ENCODE measurements around the gene NBPF4. TPM values are rescaled to one million over a fixed set of nuclear protein-coding genes. Genes with fewer than 3 reads are reported as not detected.

NBPF4 gene
- total and polyA plus RNA-seq, 4 donors, result 0.01 TPM; not detected in 3

GRCh38 chr1:108201687-108202086, 42.2 kb downstream of the NBPF4 start:
- ATAC-seq (ENCODE audit: insufficient read depth, low FRiP score), result no peak
- Histone ChIP-seq H3K36me3 (ENCODE audit: control insufficient read depth in 4 of 4, insufficient read depth in 4 of 4, low read length in 4 of 4) (peaks cover 0 to 9% (median 5%) of the 10 kb centered on the region in 4 donors), H3K27ac (ENCODE audit: low read depth in 1 of 2, low read length in 1 of 2) (no peak overlapping the region), H3K4me3 (no peak overlapping the region), H3K27me3 (ENCODE audit: control insufficient read depth in 3 of 3, insufficient read depth in 3 of 3, low read length in 2 of 3) (no peaks in the 10 kb centered on the region), H3K4me1 (ENCODE audit: control insufficient read depth in 5 of 5, insufficient read depth in 5 of 5, low read length in 5 of 5) (peaks cover 0 to 41% (median 12%) of the 10 kb centered on the region in 5 donors), H3K9me3 (ENCODE audit: control insufficient read depth in 4 of 4, insufficient read depth in 3 of 4, low read length in 3 of 4) (no peaks in the 10 kb centered on the region), H3K9ac (ENCODE audit: insufficient read depth in 1 of 2, low read length in 2 of 2) (no peak overlapping the region)
- no peak for TF ChIP-seq CTCF (IDR thresholded peaks at IDR 0.05; ENCODE audit: control extremely low read depth, extremely low read depth)
- WGBS, 2 donors, result 83 to 88% methylated on average over 5 of the region's 5 CpGs
- no peak for DNase-seq

- H3K4me3 ChIP-seq, result peak overlapping the region; percentile 99
- H3K27me3 ChIP-seq (ENCODE audit: control insufficient read depth in 3 of 3, insufficient read depth in 3 of 3, low read length in 2 of 3), result no peaks in the 10 kb centered on the region
- H3K27ac ChIP-seq (ENCODE audit: low read depth in 1 of 2, low read length in 1 of 2), result peak overlapping the region; percentile 86 to 95
- H3K9me3 ChIP-seq (ENCODE audit: control insufficient read depth in 4 of 4, insufficient read depth in 3 of 4, low read length in 3 of 4), result no peaks in the 10 kb centered on the region
- DNase-seq, result peak in 2 of 3 donors; percentile 35 to 76
- H3K4me1 ChIP-seq (ENCODE audit: control insufficient read depth in 5 of 5, insufficient read depth in 5 of 5, low read length in 5 of 5), result peaks cover 0 to 41% (median 12%) of the 10 kb centered on the region in 5 donors
- peak; percentile 3 for TF ChIP-seq CTCF (IDR thresholded peaks at IDR 0.05; ENCODE audit: control extremely low read depth, extremely low read depth)
- WGBS, 2 donors, result 0 to 2% methylated on average over 10 of the region's 10 CpGs
- peaks cover 0 to 15% (median 10%) of the 10 kb centered on the region in 4 donors for H3K36me3 ChIP-seq (ENCODE audit: control insufficient read depth in 4 of 4, insufficient read depth in 4 of 4, low read length in 4 of 4)
- peak overlapping the region in 1 of 2 donors; percentile 76 for H3K9ac ChIP-seq (ENCODE audit: insufficient read depth in 1 of 2, low read length in 2 of 2)
- ATAC-seq (ENCODE audit: insufficient read depth, low FRiP score), result peak; percentile 70
Observed at GRCh38 chr1:108200687-108201051, 43.2 kb downstream of the NBPF4 start.

- DNase-seq (peak; percentile 91 to 95 (median 92)), ATAC-seq (ENCODE audit: insufficient read depth, low FRiP score) (peak; percentile 96)
- Histone ChIP-seq H3K9me3 (ENCODE audit: control insufficient read depth in 4 of 4, insufficient read depth in 3 of 4, low read length in 3 of 4) (no peaks in the 10 kb centered on the region), H3K4me1 (ENCODE audit: control insufficient read depth in 5 of 5, insufficient read depth in 5 of 5, low read length in 5 of 5) (peaks cover 0 to 41% (median 12%) of the 10 kb centered on the region in 5 donors), H3K9ac (ENCODE audit: insufficient read depth in 1 of 2, low read length in 2 of 2) (peak within 1 kb of the TSS; percentile 69 to 84), H3K27ac (ENCODE audit: low read depth in 1 of 2, low read length in 1 of 2) (peak within 1 kb of the TSS; percentile 86 to 95), H3K4me3 (peak within 1 kb of the TSS; percentile 99), H3K36me3 (ENCODE audit: control insufficient read depth in 4 of 4, insufficient read depth in 4 of 4, low read length in 4 of 4) (peaks cover 1 to 20% (median 12%) of the 10 kb centered on the region in 4 donors), H3K27me3 (ENCODE audit: control insufficient read depth in 3 of 3, insufficient read depth in 3 of 3, low read length in 2 of 3) (no peaks in the 10 kb centered on the region)
- no peak for TF ChIP-seq CTCF (IDR thresholded peaks at IDR 0.05; ENCODE audit: control extremely low read depth, extremely low read depth)
- 0% methylated on average over 70 to 97 of the region's 97 CpGs for WGBS, 2 donors
Observed at GRCh38 chr1:108199781-108200686, 43.8 kb downstream of the NBPF4 start, which contains the start of gene SLC25A24. SLC25A24 (minus strand) TSS chr1:108200343; CDS start chr1:108200138, 205 bp downstream.
